ENCODE measurements around the gene PDK1. TPM values are rescaled to one million over a fixed set of nuclear protein-coding genes. Genes with fewer than 3 reads are reported as not detected.

PDK1 gene
- total and polyA plus RNA-seq, 8 donors: 5.4 to 22.5 (median 12.1) TPM

GRCh38 chr2:172512810-172513523, 42.9 kb upstream of the PDK1 start:
- ATAC-seq: no peak
- no peak for TF ChIP-seq CTCF (IDR thresholded peaks at IDR 0.05)
- Histone ChIP-seq H3K9me3 (peaks cover 0 to 35% of the 10 kb centered on the region in 2 donors), H3K27ac (no peak overlapping the region), H3K36me3 (no peaks in the 10 kb centered on the region), H3K4me3 (no peak overlapping the region), H3K4me1 (no peaks in the 10 kb centered on the region), H3K27me3 (no peaks in the 10 kb centered on the region)
- DNase-seq: no peak
- intact Hi-C loops (cut with DNase I): no loop called here

GRCh38 chr2:172513524-172513900, 42.4 kb upstream of the PDK1 start:
- H3K9me3 ChIP-seq: peaks cover 0 to 36% of the 10 kb centered on the region in 2 donors
- DNase-seq (no peak), ATAC-seq (no peak)
- no peak for TF ChIP-seq CTCF (IDR thresholded peaks at IDR 0.05)
- H3K27ac ChIP-seq: no peak overlapping the region
- H3K4me1 ChIP-seq: no peaks in the 10 kb centered on the region
- intact Hi-C loops (cut with DNase I): no loop called here
- no peaks in the 10 kb centered on the region for H3K36me3 ChIP-seq
- no peaks in the 10 kb centered on the region for H3K27me3 ChIP-seq
- no peak overlapping the region for H3K4me3 ChIP-seq

GRCh38 chr2:172513935-172514586, 41.8 kb upstream of the PDK1 start:
- DNase-seq (peak in 2 of 4 donors; percentile 36 to 51), ATAC-seq (no peak)
- Histone ChIP-seq H3K36me3 (no peaks in the 10 kb centered on the region), H3K4me3 (no peak overlapping the region), H3K4me1 (no peaks in the 10 kb centered on the region), H3K27ac (no peak overlapping the region), H3K27me3 (no peaks in the 10 kb centered on the region), H3K9me3 (peaks cover 0 to 40% of the 10 kb centered on the region in 2 donors)
- no peak for TF ChIP-seq CTCF (IDR thresholded peaks at IDR 0.05)
- intact Hi-C loops (cut with DNase I): no loop called here

GRCh38 chr2:172516299-172516698, 39.6 kb upstream of the PDK1 start:
- ATAC-seq: no peak
- intact Hi-C loops (cut with DNase I): no loop called here
- DNase-seq: no peak
- TF ChIP-seq CTCF (IDR thresholded peaks at IDR 0.05): no peak
- Histone ChIP-seq H3K27ac (no peak overlapping the region), H3K27me3 (no peaks in the 10 kb centered on the region), H3K4me1 (no peaks in the 10 kb centered on the region), H3K36me3 (no peaks in the 10 kb centered on the region), H3K4me3 (no peak overlapping the region), H3K9me3 (peaks cover 0 to 45% of the 10 kb centered on the region in 2 donors)

GRCh38 chr2:172518995-172519394, 36.9 kb upstream of the PDK1 start:
- no peaks in the 10 kb centered on the region for H3K4me1 ChIP-seq
- no peaks in the 10 kb centered on the region for H3K27me3 ChIP-seq
- DNase-seq (no peak), ATAC-seq (no peak)
- H3K4me3 ChIP-seq: no peak overlapping the region
- H3K9me3 ChIP-seq: peaks cover 0 to 18% of the 10 kb centered on the region in 2 donors
- no peaks in the 10 kb centered on the region for H3K36me3 ChIP-seq
- no peak overlapping the region for H3K27ac ChIP-seq
- TF ChIP-seq CTCF (IDR thresholded peaks at IDR 0.05): no peak
- intact Hi-C loops (cut with DNase I): no loop called here
